Camera-type eye (tissue), 1 donor: ENCODE measurements around the gene CNTLN. TPM values are rescaled to one million over a fixed set of nuclear protein-coding genes. Genes with fewer than 3 reads are reported as not detected.

Experiments
- total RNA-seq: library from RNA; depleted of rRNA; stranded (reverse); fragments of >200 nt; gene quantifications from one replicate; pipeline ENCODE4 v1.2.3, GENCODE V29; 2014

Gene CNTLN, protein sequence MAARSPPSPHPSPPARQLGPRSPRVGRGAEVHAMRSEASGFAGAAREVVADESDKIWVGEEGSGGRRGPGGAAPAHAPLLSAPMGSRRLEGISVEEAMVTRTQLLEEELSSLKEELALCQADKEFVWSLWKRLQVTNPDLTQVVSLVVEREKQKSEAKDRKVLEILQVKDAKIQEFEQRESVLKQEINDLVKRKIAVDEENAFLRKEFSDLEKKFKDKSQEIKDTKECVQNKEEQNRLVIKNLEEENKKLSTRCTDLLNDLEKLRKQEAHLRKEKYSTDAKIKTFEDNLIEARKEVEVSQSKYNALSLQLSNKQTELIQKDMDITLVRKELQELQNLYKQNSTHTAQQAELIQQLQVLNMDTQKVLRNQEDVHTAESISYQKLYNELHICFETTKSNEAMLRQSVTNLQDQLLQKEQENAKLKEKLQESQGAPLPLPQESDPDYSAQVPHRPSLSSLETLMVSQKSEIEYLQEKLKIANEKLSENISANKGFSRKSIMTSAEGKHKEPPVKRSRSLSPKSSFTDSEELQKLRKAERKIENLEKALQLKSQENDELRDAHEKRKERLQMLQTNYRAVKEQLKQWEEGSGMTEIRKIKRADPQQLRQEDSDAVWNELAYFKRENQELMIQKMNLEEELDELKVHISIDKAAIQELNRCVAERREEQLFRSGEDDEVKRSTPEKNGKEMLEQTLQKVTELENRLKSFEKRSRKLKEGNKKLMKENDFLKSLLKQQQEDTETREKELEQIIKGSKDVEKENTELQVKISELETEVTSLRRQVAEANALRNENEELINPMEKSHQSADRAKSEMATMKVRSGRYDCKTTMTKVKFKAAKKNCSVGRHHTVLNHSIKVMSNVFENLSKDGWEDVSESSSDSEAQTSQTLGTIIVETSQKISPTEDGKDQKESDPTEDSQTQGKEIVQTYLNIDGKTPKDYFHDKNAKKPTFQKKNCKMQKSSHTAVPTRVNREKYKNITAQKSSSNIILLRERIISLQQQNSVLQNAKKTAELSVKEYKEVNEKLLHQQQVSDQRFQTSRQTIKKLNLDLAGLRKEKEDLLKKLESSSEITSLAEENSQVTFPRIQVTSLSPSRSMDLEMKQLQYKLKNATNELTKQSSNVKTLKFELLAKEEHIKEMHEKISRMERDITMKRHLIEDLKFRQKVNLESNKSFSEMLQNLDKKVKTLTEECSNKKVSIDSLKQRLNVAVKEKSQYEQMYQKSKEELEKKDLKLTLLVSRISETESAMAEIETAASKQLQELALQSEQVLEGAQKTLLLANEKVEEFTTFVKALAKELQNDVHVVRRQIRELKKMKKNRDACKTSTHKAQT (N-terminal part only)
- 38.5 TPM for total RNA-seq

GRCh38 chr9:17134396-17135294 lies at the start of gene CNTLN:
TSS of gene CNTLN (plus strand) at chr9:17135040. CDS start at chr9:17135066, 26 bp downstream.

